ENCODE results near the gene CTIF.

CTIF gene

GRCh38 chr18:48637081-48637990 lies 98.5 kb downstream of the CTIF start:
- Histone ChIP-seq H3K4me3 (no peak overlapping the region), H3K36me3 (ENCODE audit: insufficient read depth, low read length) (no peaks in the 10 kb centered on the region; the same call in 1 of the 2 replicates), H3K9me3 (ENCODE audit: low read depth, low read length) (no peaks in the 10 kb centered on the region), H3K9ac (ENCODE audit: insufficient read length) (no peak overlapping the region), H3K27ac (no peak overlapping the region)
- no peak for DNase-seq (ENCODE audit: low read depth, low spot score)
- TF ChIP-seq EZH2 (IDR thresholded peaks at IDR 0.05) (no peak), FOXP2 (optimal IDR thresholded peaks at IDR 0.05; ENCODE audit: control extremely low read depth, extremely low read length, insufficient read depth) (no peak), POLR2AphosphoS5 (IDR thresholded peaks at IDR 0.05; ENCODE audit: borderline replicate concordance, low read depth, low read length) (no peak)

GRCh38 chr18:48638451-48638850 lies 99.6 kb downstream of the CTIF start:
- Histone ChIP-seq H3K36me3 (ENCODE audit: insufficient read depth, low read length) (no peaks in the 10 kb centered on the region; the same call in 1 of the 2 replicates), H3K9me3 (ENCODE audit: low read depth, low read length) (no peaks in the 10 kb centered on the region), H3K4me3 (no peak overlapping the region), H3K27ac (no peak overlapping the region), H3K9ac (ENCODE audit: insufficient read length) (no peak overlapping the region)
- DNase-seq (ENCODE audit: low read depth, low spot score): no peak
- TF ChIP-seq EZH2 (IDR thresholded peaks at IDR 0.05) (no peak), POLR2AphosphoS5 (IDR thresholded peaks at IDR 0.05; ENCODE audit: borderline replicate concordance, low read depth, low read length) (no peak), FOXP2 (optimal IDR thresholded peaks at IDR 0.05; ENCODE audit: control extremely low read depth, extremely low read length, insufficient read depth) (no peak)

- Histone ChIP-seq H3K27ac (no peak overlapping the region), H3K9me3 (ENCODE audit: low read depth, low read length) (no peaks in the 10 kb centered on the region), H3K36me3 (ENCODE audit: insufficient read depth, low read length) (no peaks in the 10 kb centered on the region; the same call in 1 of the 2 replicates), H3K4me3 (no peak overlapping the region), H3K9ac (ENCODE audit: insufficient read length) (no peak overlapping the region)
- no peak for TF ChIP-seq FOXP2 (optimal IDR thresholded peaks at IDR 0.05; ENCODE audit: control extremely low read depth, extremely low read length, insufficient read depth)
- no peak for TF ChIP-seq POLR2AphosphoS5 (IDR thresholded peaks at IDR 0.05; ENCODE audit: borderline replicate concordance, low read depth, low read length)
- no peak for TF ChIP-seq EZH2 (IDR thresholded peaks at IDR 0.05)
- no peak for DNase-seq (ENCODE audit: low read depth, low spot score)
Observed at GRCh38 chr18:48638896-48639771, 100.3 kb downstream of the CTIF start.

- Histone ChIP-seq H3K9me3 (ENCODE audit: low read depth, low read length) (no peaks in the 10 kb centered on the region), H3K4me3 (no peak overlapping the region), H3K36me3 (ENCODE audit: insufficient read depth, low read length) (no peaks in the 10 kb centered on the region; the same call in 1 of the 2 replicates), H3K27ac (no peak overlapping the region), H3K9ac (ENCODE audit: insufficient read length) (no peak overlapping the region)
- DNase-seq (ENCODE audit: low read depth, low spot score): no peak
- TF ChIP-seq EZH2 (IDR thresholded peaks at IDR 0.05) (no peak), FOXP2 (optimal IDR thresholded peaks at IDR 0.05; ENCODE audit: control extremely low read depth, extremely low read length, insufficient read depth) (no peak), POLR2AphosphoS5 (IDR thresholded peaks at IDR 0.05; ENCODE audit: borderline replicate concordance, low read depth, low read length) (no peak)
Observed at GRCh38 chr18:48639772-48640432, 101.1 kb downstream of the CTIF start.

GRCh38 chr18:48640566-48641270 lies 101.9 kb downstream of the CTIF start:
- H3K27ac ChIP-seq: no peak overlapping the region
- no peak for DNase-seq (ENCODE audit: low read depth, low spot score)
- no peak overlapping the region for H3K9ac ChIP-seq (ENCODE audit: insufficient read length)
- TF ChIP-seq FOXP2 (optimal IDR thresholded peaks at IDR 0.05; ENCODE audit: control extremely low read depth, extremely low read length, insufficient read depth): no peak
- no peak for TF ChIP-seq POLR2AphosphoS5 (IDR thresholded peaks at IDR 0.05; ENCODE audit: borderline replicate concordance, low read depth, low read length)
- no peak for TF ChIP-seq EZH2 (IDR thresholded peaks at IDR 0.05)
- H3K4me3 ChIP-seq: no peak overlapping the region
- H3K36me3 ChIP-seq (ENCODE audit: insufficient read depth, low read length): no peaks in the 10 kb centered on the region; the same call in 1 of the 2 replicates
- H3K9me3 ChIP-seq (ENCODE audit: low read depth, low read length): no peaks in the 10 kb centered on the region

- no peak for DNase-seq (ENCODE audit: low read depth, low spot score)
- no peak overlapping the region for H3K4me3 ChIP-seq
- no peaks in the 10 kb centered on the region; the same call in 1 of the 2 replicates for H3K36me3 ChIP-seq (ENCODE audit: insufficient read depth, low read length)
Observed at GRCh38 chr18:48641981-48642380, 103.2 kb downstream of the CTIF start.

GRCh38 chr18:48642503-48642902 lies 103.7 kb downstream of the CTIF start:
- Histone ChIP-seq H3K27ac (no peak overlapping the region), H3K9me3 (ENCODE audit: low read depth, low read length) (no peaks in the 10 kb centered on the region), H3K4me3 (no peak overlapping the region), H3K9ac (ENCODE audit: insufficient read length) (no peak overlapping the region), H3K36me3 (ENCODE audit: insufficient read depth, low read length) (no peaks in the 10 kb centered on the region; the same call in 1 of the 2 replicates)
- no peak for DNase-seq (ENCODE audit: low read depth, low spot score)
- no peak for TF ChIP-seq POLR2AphosphoS5 (IDR thresholded peaks at IDR 0.05; ENCODE audit: borderline replicate concordance, low read depth, low read length)
- TF ChIP-seq EZH2 (IDR thresholded peaks at IDR 0.05): no peak
- no peak for TF ChIP-seq FOXP2 (optimal IDR thresholded peaks at IDR 0.05; ENCODE audit: control extremely low read depth, extremely low read length, insufficient read depth)

More at GRCh38 chr18:48641981-48642380, 103.2 kb downstream of the CTIF start:
- no peak for TF ChIP-seq POLR2AphosphoS5 (IDR thresholded peaks at IDR 0.05; ENCODE audit: borderline replicate concordance, low read depth, low read length)
- no peak for TF ChIP-seq EZH2 (IDR thresholded peaks at IDR 0.05)
- TF ChIP-seq FOXP2 (optimal IDR thresholded peaks at IDR 0.05; ENCODE audit: control extremely low read depth, extremely low read length, insufficient read depth): no peak
- Histone ChIP-seq H3K9ac (ENCODE audit: insufficient read length) (no peak overlapping the region), H3K9me3 (ENCODE audit: low read depth, low read length) (no peaks in the 10 kb centered on the region), H3K27ac (no peak overlapping the region)
